SK-N-SH (cell line): ENCODE data around the gene CXCL3. TPM values are rescaled to one million over a fixed set of nuclear protein-coding genes. Genes with fewer than 3 reads are reported as not detected.

Experiments
- CTCF ChIA-PET: fragments of 300-600, 350-600 bp; formaldehyde crosslinking; extraction: SDS; loops from one replicate; lab custom pipeline; 2021; lab: Yijun Ruan, JAX
- POLR2A ChIA-PET: fragments of 350-600 bp; sonication (Branson Sonifier 250); formaldehyde crosslinking; extraction: SDS; loops from one replicate; lab custom pipeline; 2020; ENCODE audit warnings: antibody characterized with exemption, inconsistent platforms; lab: Yijun Ruan, JAX
- DNase-seq: peaks from one replicate; pipeline ENCODE4 v3.0.0; 2012
- H2AFZ ChIP-seq: fragments of 200-600 bp; sonication (generic); 2 replicates; pipeline ENCODE4 v1.8.1; 2016; ENCODE audit warnings: antibody characterized with exemption, mild to moderate bottlenecking, low read depth
- H3F3A ChIP-seq: fragments of 200-600 bp; sonication (generic); replicated peaks from 2 replicates; pipeline ENCODE3; 2016; ENCODE audit warnings: antibody characterized with exemption, mild to moderate bottlenecking; ENCODE audit not compliant: insufficient read depth
- H3K27ac ChIP-seq, 2 experiments: fragments of 200-500 bp in 1 of 2; fragments of 200-600 bp in 1 of 2; sonication (Bioruptor generic) in 1 of 2; sonication (generic), shearing (Covaris generic) in 1 of 2; 2 replicates each; pipeline versions ENCODE4 v1.5.1 to v1.6.1; 2014 to 2016; ENCODE audit warnings: low read depth in 2 of 2, inconsistent platforms in 1 of 2, low read length in 1 of 2, mild to moderate bottlenecking in 1 of 2, mixed read lengths in 1 of 2
- H3K27me3 ChIP-seq: fragments of 200-600 bp; sonication (generic), shearing (Covaris generic); 2 replicates; pipeline ENCODE4 v1.6.1; 2016; ENCODE audit warnings: mixed run types; ENCODE audit not compliant: insufficient read depth
- H3K36me3 ChIP-seq, 2 experiments: fragments of 200-500 bp in 1 of 2; fragments of 200-600 bp in 1 of 2; sonication (Bioruptor generic) in 1 of 2; sonication (generic) in 1 of 2; replicated peaks in 1 of 2; 2 replicates each; pipeline versions ENCODE3 to v1.5.1; 2014 to 2016; ENCODE audit warnings: low read length in 1 of 2, mild to moderate bottlenecking in 1 of 2; ENCODE audit not compliant: insufficient read depth in 2 of 2, control insufficient read depth in 1 of 2
- H3K4me1 ChIP-seq, 2 experiments: fragments of 200-500 bp in 1 of 2; fragments of 200-600 bp in 1 of 2; sonication (Bioruptor generic) in 1 of 2; sonication (generic), shearing (Covaris generic) in 1 of 2; 2 replicates each; pipeline versions ENCODE4 v1.5.1 to v1.6.1; 2014 to 2016; ENCODE audit warnings: low read depth in 1 of 2, low read length in 1 of 2, mixed run types in 1 of 2; ENCODE audit not compliant: insufficient read depth in 2 of 2, control insufficient read depth in 1 of 2
- H3K4me2 ChIP-seq: fragments of 200-600 bp; sonication (generic), shearing (Covaris generic); 2 replicates; pipeline ENCODE4 v1.6.1; 2017; ENCODE audit warnings: mixed run types
- H3K4me3 ChIP-seq, 2 experiments: fragments of 200-500 bp in 1 of 2; fragments of 200-600 bp in 1 of 2; sonication (Bioruptor generic) in 1 of 2; sonication (generic), shearing (Covaris generic) in 1 of 2; 2 replicates each; pipeline versions ENCODE4 v1.5.1 to v1.8.1; 2014 to 2016; ENCODE audit warnings: low read depth in 2 of 2, inconsistent platforms in 1 of 2, low read length in 1 of 2, mild to moderate bottlenecking in 1 of 2, mixed read lengths in 1 of 2, moderate library complexity in 1 of 2
- H3K79me2 ChIP-seq: fragments of 200-600 bp; sonication (generic); 2 replicates; pipeline ENCODE4 v1.8.1; 2017; ENCODE audit warnings: mild to moderate bottlenecking; ENCODE audit not compliant: insufficient read depth
- H3K9ac ChIP-seq: fragments of 200-600 bp; sonication (generic); 2 replicates; pipeline ENCODE4 v1.6.1; 2017; ENCODE audit warnings: mixed run types
- H3K9me2 ChIP-seq: fragments of 200-600 bp; sonication (generic); 2 replicates; pipeline ENCODE4 v1.6.1; 2017; ENCODE audit warnings: mixed run types
- H3K9me3 ChIP-seq: fragments of 200-600 bp; sonication (generic); 2 replicates; pipeline ENCODE4 v1.6.1; 2017; ENCODE audit warnings: mixed run types, mild to moderate bottlenecking, moderate library complexity
- H4K20me1 ChIP-seq: fragments of 200-600 bp; sonication (generic); 2 replicates; pipeline ENCODE4 v1.6.1; 2017; ENCODE audit warnings: mild to moderate bottlenecking, mixed run types; ENCODE audit not compliant: insufficient read depth
- CHD2 ChIP-seq: fragments of 150-350 bp; IDR thresholded peaks from 2 replicates; pipeline ENCODE4 v1.6.1; 2018; ENCODE audit warnings: low read length; ENCODE audit not compliant: partially characterized antibody
- ELF1 ChIP-seq: IDR thresholded peaks from 2 replicates; pipeline ENCODE4 v1.4.0; 2012
- EZH2phosphoT487 ChIP-seq: fragments of 200-600 bp; sonication (generic); IDR thresholded peaks from 2 replicates; pipeline ENCODE4 v1.6.1; 2017; ENCODE audit warnings: low read depth, mixed run types, mild to moderate bottlenecking, antibody characterized with exemption, moderate library complexity, borderline replicate concordance
- FOSL2 ChIP-seq: IDR thresholded peaks from 2 replicates; pipeline ENCODE4 v1.4.0; 2012; ENCODE audit warnings: low read depth, mild to moderate bottlenecking, moderate library complexity, borderline replicate concordance
- GABPA ChIP-seq: IDR thresholded peaks from 2 replicates; pipeline ENCODE4 v1.4.0; 2012; ENCODE audit warnings: low read depth, mild to moderate bottlenecking
- GATA2 ChIP-seq: sonication (generic); formaldehyde crosslinking; IDR thresholded peaks from 2 replicates; pipeline ENCODE4 v1.5.0; 2020; ENCODE audit warnings: mild to moderate bottlenecking, missing genetic modification reagents
- MEF2A ChIP-seq: IDR thresholded peaks from 2 replicates; pipeline ENCODE4 v1.4.0; 2012; ENCODE audit warnings: low read depth, borderline replicate concordance
- POLR2AphosphoS5 ChIP-seq: IDR thresholded peaks from 2 replicates; pipeline ENCODE4 v1.6.1; 2012; ENCODE audit warnings: low read depth, low read length
- SIN3A ChIP-seq: IDR thresholded peaks from 2 replicates; pipeline ENCODE4 v1.6.1; 2012; ENCODE audit warnings: low read depth, mild to moderate bottlenecking, low read length, moderate library complexity, borderline replicate concordance
- YY1 ChIP-seq: IDR thresholded peaks from 2 replicates; pipeline ENCODE4 v1.4.0; 2012; ENCODE audit warnings: low read depth, mild to moderate bottlenecking
- WGBS: methylation state at CpG from one replicate; pipeline ENCODE4 v1.1.6; 2017; ENCODE audit warnings: low lambda C conversion rate; 5-methylcytosine and 5-hydroxymethylcytosine counted together
- polyA plus RNA-seq, 3 experiments: library from polyadenylated mRNA; depleted of rRNA; stranded (reverse); fragments of >200 nt; gene quantifications; 2 replicates each; pipeline ENCODE4 v1.2.3, GENCODE V29; 2012
- TF ChIP-seq, protein P1 (sequence below): IDR thresholded peaks from 2 replicates; pipeline ENCODE4 v1.4.0; 2012; ENCODE audit warnings: low read depth
- TF ChIP-seq, protein P2 (sequence below): IDR thresholded peaks from 2 replicates; pipeline ENCODE4 v1.4.0; 2012; ENCODE audit warnings: low read depth, borderline replicate concordance

CXCL3 gene
- polyA plus RNA-seq, 1 of the 3 experiments (the other 2 are of a cell fraction) = 0.31 TPM

DNA sequence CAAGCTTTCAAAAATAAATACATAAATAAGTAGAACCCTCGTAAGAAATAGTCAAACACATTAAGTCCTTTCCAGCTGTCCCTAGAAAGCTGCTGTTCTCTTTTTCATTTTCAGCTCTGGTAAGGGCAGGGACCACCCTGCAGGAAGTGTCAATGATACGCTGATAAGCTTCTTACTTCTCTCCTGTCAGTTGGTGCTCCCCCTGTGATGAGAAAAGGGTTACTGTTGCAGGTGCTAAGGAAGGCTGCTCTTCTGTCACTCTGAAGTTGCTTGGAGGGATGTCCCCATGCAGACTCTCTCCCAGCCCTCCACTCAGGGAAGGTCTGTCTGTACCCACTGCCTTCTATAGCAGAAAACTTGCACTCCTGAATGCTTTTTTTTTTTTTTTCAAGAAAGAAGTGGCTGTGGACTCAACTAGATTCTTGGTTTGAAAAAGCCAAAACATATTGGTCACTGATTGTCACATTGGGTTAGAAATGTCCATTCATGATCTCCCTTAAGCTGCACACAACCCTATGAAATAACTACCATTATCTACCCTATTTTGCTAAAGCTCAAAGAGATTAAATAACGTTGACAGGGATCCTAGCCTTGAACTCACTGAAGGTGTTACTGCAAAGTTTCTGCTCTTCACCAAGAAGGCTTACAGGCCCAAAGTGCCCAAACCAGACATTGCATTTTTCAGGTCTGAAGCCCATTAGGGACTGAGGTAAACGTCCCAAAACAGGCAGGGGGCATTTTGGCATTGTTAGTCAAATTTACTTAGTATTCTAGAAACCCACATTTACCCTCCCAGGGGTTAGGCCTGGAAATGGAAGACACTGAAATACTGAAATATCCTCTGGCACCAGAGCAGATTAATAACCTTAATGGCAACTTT lies 1.2 kb downstream of the CXCL3 start:
- Histone ChIP-seq H3K27ac (no peak overlapping the region), H3K4me2 (no peak overlapping the region), H3K9me2 (no peaks in the 10 kb centered on the region), H3K27me3 (peaks cover 34% of the 10 kb centered on the region; the same call in 1 of the 2 replicates), H3K9me3 (no peaks in the 10 kb centered on the region), H4K20me1 (no peaks in the 10 kb centered on the region), H3F3A (no peaks in the 10 kb centered on the region), H3K9ac (no peak overlapping the region), H3K36me3 (no peaks in the 10 kb centered on the region), H3K79me2 (no peaks in the 10 kb centered on the region), H3K4me3 (peak overlapping the region in 1 of 2 experiments; percentile 69; a peak in 1 of 4 replicates), H3K4me1 (peaks cover 0 to 9% of the 10 kb centered on the region in 2 experiments; a peak in 1 of 4 replicates), H2AFZ (no peak overlapping the region)
- DNase-seq = no peak
- ChIA-PET CTCF (no interaction called here), POLR2A (no interaction called here)
- TF ChIP-seq SIN3A = no peak
- TF ChIP-seq, protein P1, sequence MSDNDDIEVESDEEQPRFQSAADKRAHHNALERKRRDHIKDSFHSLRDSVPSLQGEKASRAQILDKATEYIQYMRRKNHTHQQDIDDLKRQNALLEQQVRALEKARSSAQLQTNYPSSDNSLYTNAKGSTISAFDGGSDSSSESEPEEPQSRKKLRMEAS = no peak
- no peak for TF ChIP-seq CHD2
- WGBS = 15% methylated on average over 4 of the region's 4 CpGs

DNA sequence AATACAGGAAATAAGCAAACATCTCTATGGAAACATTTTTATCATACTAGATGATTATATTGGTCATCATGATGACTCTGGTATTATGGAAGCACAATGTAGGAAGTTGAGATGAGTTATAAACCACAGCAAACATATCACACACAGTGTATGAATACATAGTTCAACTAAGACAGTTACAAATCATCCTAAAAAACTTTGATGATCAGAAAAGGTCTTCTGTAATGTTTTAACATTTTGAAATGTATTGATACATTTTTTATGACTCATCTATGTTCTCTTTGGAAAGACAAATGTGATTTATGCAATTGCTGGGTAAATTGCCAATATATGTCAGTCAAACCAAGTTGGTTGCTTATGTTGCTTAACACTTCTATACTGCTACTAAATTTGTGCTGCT lies 4.8 kb downstream of the CXCL3 start:
- peaks cover 0 to 7% of the 10 kb centered on the region in 2 experiments; a peak in 1 of 4 replicates for H3K4me1 ChIP-seq
- no peak for DNase-seq
- CTCF ChIA-PET = no interaction called here

DNA sequence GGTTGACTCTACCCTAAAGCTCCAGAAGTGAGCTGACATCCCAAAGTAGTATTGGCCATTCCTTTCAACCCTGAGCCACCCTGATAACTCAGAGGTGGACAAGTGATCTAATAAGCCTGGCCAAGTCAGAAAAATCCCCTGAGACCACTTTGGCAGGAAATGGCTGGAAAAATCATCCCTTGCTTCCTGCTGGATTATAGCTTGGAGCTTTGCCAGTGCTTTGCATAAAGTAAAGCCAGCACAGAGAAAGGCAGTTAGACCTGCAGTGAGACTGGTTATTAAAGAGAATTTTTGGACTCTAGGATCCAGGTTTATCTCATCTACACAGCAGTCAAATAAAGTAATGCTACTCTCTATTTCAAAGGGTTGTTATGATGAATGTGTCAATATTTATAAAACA lies 6.4 kb downstream of the CXCL3 start:
- Histone ChIP-seq H3K9me3 (0 out of 2 replicates have a peak, but pooled peaks cover 5% of the 10 kb centered on the region), H3K9ac (no peak overlapping the region), H3K79me2 (no peaks in the 10 kb centered on the region), H3F3A (no peaks in the 10 kb centered on the region), H3K9me2 (no peaks in the 10 kb centered on the region), H3K27ac (no peak overlapping the region), H3K27me3 (peaks cover 10% of the 10 kb centered on the region; the same call in 1 of the 2 replicates), H4K20me1 (no peaks in the 10 kb centered on the region), H3K4me1 (no peaks in the 10 kb centered on the region), H3K4me2 (no peak overlapping the region), H3K36me3 (no peaks in the 10 kb centered on the region), H2AFZ (no peak overlapping the region), H3K4me3 (no peak overlapping the region)
- no peak for DNase-seq
- ChIA-PET CTCF (no interaction called here), POLR2A (no interaction called here)
- TF ChIP-seq FOSL2 (no peak), GATA2 (no peak), POLR2AphosphoS5 (no peak), GABPA (no peak), ELF1 (no peak), YY1 (no peak), EZH2phosphoT487 (no peak), CHD2 (no peak)
- TF ChIP-seq, protein P2, sequence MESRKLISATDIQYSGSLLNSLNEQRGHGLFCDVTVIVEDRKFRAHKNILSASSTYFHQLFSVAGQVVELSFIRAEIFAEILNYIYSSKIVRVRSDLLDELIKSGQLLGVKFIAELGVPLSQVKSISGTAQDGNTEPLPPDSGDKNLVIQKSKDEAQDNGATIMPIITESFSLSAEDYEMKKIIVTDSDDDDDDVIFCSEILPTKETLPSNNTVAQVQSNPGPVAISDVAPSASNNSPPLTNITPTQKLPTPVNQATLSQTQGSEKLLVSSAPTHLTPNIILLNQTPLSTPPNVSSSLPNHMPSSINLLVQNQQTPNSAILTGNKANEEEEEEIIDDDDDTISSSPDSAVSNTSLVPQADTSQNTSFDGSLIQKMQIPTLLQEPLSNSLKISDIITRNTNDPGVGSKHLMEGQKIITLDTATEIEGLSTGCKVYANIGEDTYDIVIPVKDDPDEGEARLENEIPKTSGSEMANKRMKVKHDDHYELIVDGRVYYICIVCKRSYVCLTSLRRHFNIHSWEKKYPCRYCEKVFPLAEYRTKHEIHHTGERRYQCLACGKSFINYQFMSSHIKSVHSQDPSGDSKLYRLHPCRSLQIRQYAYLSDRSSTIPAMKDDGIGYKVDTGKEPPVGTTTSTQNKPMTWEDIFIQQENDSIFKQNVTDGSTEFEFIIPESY = no peak

More for the DNA sequence above, 4.8 kb downstream of the CXCL3 start:
- H3K36me3 ChIP-seq = no peaks in the 10 kb centered on the region
- H3K9me3 ChIP-seq = no peaks in the 10 kb centered on the region
- H3K9me2 ChIP-seq = no peaks in the 10 kb centered on the region
- H3K4me3 ChIP-seq = no peak overlapping the region
- H2AFZ ChIP-seq = no peak overlapping the region
- no peak overlapping the region for H3K9ac ChIP-seq
- no peak for TF ChIP-seq MEF2A
- POLR2A ChIA-PET = no interaction called here
- no peaks in the 10 kb centered on the region for H3K79me2 ChIP-seq
- H3K4me2 ChIP-seq = no peak overlapping the region
- no peaks in the 10 kb centered on the region for H3F3A ChIP-seq
- peaks cover 25% of the 10 kb centered on the region; the same call in 1 of the 2 replicates for H3K27me3 ChIP-seq
- no peaks in the 10 kb centered on the region for H4K20me1 ChIP-seq
- no peak overlapping the region for H3K27ac ChIP-seq
